Measurements from ENCODE around the gene KIAA1755.
A peak's percentile ranks its signal among the peaks of the same experiment; 100 is the strongest.
"Not testable (repeated sequence)": the region's sequence is repeated elsewhere in the genome, so short reads cannot be mapped to it uniquely, and the experiment has no call there.

Gene KIAA1755

DNA sequence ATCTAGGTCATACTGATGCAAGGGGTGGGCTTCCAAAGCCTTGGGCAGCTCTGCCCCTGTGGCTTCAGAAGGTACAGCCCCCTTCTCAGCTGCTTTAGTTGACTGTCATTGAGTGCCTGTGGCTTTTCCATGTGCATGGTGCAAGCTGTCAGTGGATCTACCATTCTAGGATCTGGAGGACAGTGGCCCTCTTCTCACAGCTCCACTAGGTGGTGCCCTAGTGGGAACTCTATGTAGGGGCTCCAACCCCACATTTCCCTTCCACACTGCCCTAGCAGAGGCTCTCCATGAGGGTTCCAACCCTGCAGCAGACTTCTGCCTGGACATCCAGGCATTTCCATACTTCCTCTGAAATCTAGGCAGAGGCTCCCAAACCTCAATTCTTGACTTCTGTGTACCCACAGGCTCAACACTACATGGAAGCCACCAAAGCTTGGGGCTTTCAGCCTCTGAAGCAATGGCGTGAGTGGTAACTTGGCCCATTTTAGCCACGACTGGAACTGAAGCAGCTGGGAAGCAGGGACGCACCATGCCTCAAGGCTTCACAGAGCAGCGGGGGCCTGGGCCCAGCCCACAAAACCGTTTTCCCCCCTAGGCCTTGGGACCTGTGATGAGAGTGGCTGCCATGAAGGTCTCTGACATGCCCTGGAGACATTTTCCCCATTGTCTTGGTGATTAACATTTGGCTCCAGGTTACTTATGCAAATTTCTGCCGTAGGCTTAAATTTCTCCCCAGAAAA lies 20.8 kb upstream of the KIAA1755 start:
- H3F3A ChIP-seq (ENCODE audit: low read depth); H3K4me3 ChIP-seq (ENCODE audit: low read length, poor library complexity, severe bottlenecking); H3K79me2 ChIP-seq (ENCODE audit: insufficient read depth, low read length); H3K4me1 ChIP-seq (ENCODE audit: insufficient read depth, low read length, poor library complexity, severe bottlenecking); H3K4me2 ChIP-seq (ENCODE audit: low read depth, low read length, poor library complexity, severe bottlenecking); H3K36me3 ChIP-seq (ENCODE audit: insufficient read depth, low read length); H2AFZ ChIP-seq (ENCODE audit: low read length); H3K9ac ChIP-seq (ENCODE audit: low read depth, low read length, poor library complexity, severe bottlenecking); H3K9me2 ChIP-seq (replicated peaks; ENCODE audit: low read depth, low read length); H4K20me1 ChIP-seq (ENCODE audit: insufficient read depth, low read length, poor library complexity, severe bottlenecking); H3K27me3 ChIP-seq (ENCODE audit: insufficient read depth, low read length, poor library complexity, severe bottlenecking); H3K9me3 ChIP-seq (ENCODE audit: insufficient read depth, low read depth, low read length): not testable (repeated sequence)
- TF ChIP-seq CTCF (conservative IDR thresholded peaks at IDR 0.05; ENCODE audit: low read length): peak; percentile 53

GRCh38 chr20:38278763-38279162 lies 18.2 kb upstream of the KIAA1755 start:
- Histone ChIP-seq H2AFZ (ENCODE audit: low read length) (no peak overlapping the region), H3K9me3 (ENCODE audit: insufficient read depth, low read depth, low read length) (no peaks in the 10 kb centered on the region), H3F3A (ENCODE audit: low read depth) (no peaks in the 10 kb centered on the region), H3K9ac (ENCODE audit: low read depth, low read length, poor library complexity, severe bottlenecking) (no peak overlapping the region), H3K9me2 (replicated peaks; ENCODE audit: low read depth, low read length) (no peaks in the 10 kb centered on the region), H3K4me2 (ENCODE audit: low read depth, low read length, poor library complexity, severe bottlenecking) (no peak overlapping the region), H3K27me3 (ENCODE audit: insufficient read depth, low read length, poor library complexity, severe bottlenecking) (no peaks in the 10 kb centered on the region), H3K4me3 (ENCODE audit: low read length, poor library complexity, severe bottlenecking) (no peak overlapping the region), H3K36me3 (ENCODE audit: insufficient read depth, low read length) (no peaks in the 10 kb centered on the region), H3K79me2 (ENCODE audit: insufficient read depth, low read length) (no peaks in the 10 kb centered on the region), H3K4me1 (ENCODE audit: insufficient read depth, low read length, poor library complexity, severe bottlenecking) (no peaks in the 10 kb centered on the region), H4K20me1 (ENCODE audit: insufficient read depth, low read length, poor library complexity, severe bottlenecking) (no peaks in the 10 kb centered on the region)
- TF ChIP-seq CTCF (conservative IDR thresholded peaks at IDR 0.05; ENCODE audit: low read length) (no peak), EZH2phosphoT487 (IDR thresholded peaks at IDR 0.05; ENCODE audit: borderline replicate concordance) (no peak)

DNA sequence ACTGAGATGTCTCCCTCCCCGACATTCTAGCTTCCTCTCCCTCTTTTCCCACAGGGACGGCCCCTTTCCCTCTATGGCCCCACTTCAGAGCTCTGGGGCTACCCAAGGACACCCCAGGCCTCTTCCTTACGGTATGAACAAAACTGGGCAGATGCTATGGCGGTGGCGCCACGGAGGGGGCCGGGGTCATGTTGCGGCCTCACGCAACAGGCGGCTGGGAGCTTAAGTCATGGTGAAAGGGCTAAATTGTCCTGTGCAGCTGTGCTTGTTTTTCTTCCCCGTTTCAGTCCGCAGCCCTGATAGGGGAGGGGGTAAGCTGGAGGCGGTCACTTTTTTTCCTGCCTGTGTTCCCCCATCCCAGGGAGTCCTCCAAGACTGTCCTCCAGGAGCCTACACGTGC lies 17.6 kb upstream of the KIAA1755 start:
- Histone ChIP-seq H3F3A (ENCODE audit: low read depth) (no peaks in the 10 kb centered on the region), H3K36me3 (ENCODE audit: insufficient read depth, low read length) (no peaks in the 10 kb centered on the region), H3K9me3 (ENCODE audit: insufficient read depth, low read depth, low read length) (no peaks in the 10 kb centered on the region), H3K9ac (ENCODE audit: low read depth, low read length, poor library complexity, severe bottlenecking) (no peak overlapping the region), H3K4me1 (ENCODE audit: insufficient read depth, low read length, poor library complexity, severe bottlenecking) (no peaks in the 10 kb centered on the region), H3K4me2 (ENCODE audit: low read depth, low read length, poor library complexity, severe bottlenecking) (no peak overlapping the region), H4K20me1 (ENCODE audit: insufficient read depth, low read length, poor library complexity, severe bottlenecking) (no peaks in the 10 kb centered on the region), H2AFZ (ENCODE audit: low read length) (no peak overlapping the region), H3K79me2 (ENCODE audit: insufficient read depth, low read length) (no peaks in the 10 kb centered on the region), H3K27me3 (ENCODE audit: insufficient read depth, low read length, poor library complexity, severe bottlenecking) (no peaks in the 10 kb centered on the region), H3K9me2 (replicated peaks; ENCODE audit: low read depth, low read length) (no peaks in the 10 kb centered on the region), H3K4me3 (ENCODE audit: low read length, poor library complexity, severe bottlenecking) (no peak overlapping the region)
- TF ChIP-seq EZH2phosphoT487 (IDR thresholded peaks at IDR 0.05; ENCODE audit: borderline replicate concordance): no peak
- TF ChIP-seq CTCF (conservative IDR thresholded peaks at IDR 0.05; ENCODE audit: low read length): no peak
